HG02870 (cell line): ENCODE data around the gene ERAP2.
"Not testable (repeated sequence)": the region's sequence is repeated elsewhere in the genome, so short reads cannot be mapped to it uniquely, and the experiment has no call there.

ENCODE experiments used
- ATAC-seq: cut with Tn5 transposase; IDR thresholded peaks from one replicate; pipeline ENCODE4 v1.9.1; 2021; ENCODE audit warnings: mild to moderate bottlenecking, moderate library complexity; ENCODE audit not compliant: unreplicated experiment

Gene ERAP2

DNA sequence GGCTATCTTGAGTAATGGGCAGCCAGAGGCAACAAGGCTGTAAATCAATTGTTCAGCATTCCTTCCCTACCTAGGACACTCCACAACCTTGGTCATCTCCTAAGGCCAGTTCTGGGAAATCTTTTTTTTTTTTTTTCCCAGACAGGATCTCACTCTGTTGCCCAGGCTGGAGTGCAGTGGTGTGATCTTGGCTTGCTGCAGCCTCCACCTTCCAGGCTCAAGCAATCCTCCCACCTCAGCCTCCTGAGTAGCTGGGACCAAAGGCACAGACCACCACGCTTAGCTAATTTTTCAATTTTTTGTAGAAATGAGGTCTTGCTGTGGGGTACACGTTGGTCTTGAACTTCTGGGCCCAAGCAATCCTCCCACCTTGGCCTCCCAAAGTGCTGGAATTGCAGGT lies 54.7 kb downstream of the ERAP2 start:
- ATAC-seq, result not testable (repeated sequence)

DNA sequence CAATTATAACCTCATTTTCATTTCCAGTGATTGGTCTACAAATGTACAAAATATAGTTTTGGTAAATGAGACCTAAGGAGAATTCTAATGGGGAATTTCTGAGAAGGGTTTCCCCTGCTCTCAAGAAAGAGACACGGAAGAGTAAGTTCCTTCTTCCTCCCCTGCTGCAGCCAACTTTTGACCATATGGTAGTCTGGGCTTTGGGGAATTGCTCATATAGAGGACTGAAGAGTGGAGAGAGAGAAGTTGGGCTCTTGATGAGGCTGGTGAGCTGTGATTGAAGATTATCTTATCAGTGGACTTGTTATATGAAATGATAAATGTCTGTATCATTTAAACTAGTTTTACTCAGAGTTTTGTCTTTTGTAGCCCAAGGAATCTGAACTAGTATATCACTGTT lies 55.3 kb downstream of the ERAP2 start:
- ATAC-seq, result no peak

DNA sequence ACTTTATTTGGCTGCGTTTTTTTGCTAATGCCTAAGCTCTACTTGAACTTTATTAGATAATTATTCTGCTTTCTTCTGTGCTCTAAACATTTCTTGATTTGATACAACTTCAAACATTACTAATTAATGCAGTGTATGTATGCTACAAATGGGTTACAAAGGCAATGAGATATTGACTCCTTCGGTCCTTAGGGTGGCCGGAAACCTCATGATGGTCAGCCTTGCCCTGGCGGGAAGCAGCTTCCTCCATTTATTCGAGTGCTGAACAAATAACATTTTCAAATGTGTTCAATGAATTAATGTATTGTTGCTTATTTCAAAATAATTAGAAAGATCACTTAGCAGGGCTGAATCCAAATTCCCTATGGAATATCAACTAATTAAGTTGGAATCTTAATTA lies 55.7 kb downstream of the ERAP2 start:
- ATAC-seq, result no peak

DNA sequence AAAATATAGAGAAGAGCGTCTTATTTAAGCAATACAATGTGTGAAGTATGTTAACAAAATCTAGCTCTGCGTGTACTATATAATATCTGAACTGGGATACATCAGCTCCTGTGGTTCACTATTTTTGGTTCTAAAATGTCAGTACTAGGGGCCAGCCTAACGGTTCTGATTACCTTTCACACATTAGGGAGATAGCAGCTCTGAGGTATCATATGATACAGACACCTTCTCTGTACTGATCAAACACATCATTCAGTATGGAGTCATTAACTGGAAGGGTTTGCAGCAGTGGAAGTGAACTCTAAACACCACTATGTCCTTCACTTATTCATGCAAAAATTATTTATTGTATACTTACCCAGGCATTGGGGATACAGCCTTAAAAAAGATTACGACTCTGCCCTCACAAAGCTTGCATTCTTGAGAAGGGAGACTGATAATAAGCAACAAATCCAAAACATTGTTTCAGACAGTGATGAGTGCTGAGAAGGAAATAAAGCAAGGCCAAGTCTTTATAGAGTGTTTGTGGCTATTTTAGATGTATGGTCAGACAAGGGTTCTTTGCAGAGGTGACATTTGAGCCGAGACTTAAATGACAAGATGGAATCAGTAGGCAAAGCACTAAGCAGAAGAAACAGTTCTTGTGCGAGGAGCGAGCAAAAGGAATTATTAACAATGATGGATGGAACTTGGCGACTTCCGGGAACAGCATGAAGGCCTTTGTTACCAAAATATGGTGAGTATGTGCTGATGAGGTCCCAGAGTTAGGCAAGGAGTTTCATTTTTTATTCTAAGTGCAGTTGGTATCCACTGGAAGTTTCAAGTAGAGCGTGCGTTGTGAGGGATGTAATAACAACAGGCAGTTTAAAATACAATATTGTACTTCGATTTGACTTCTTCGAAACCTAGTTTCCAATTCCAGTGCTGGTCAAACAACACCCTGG lies 57.7 kb downstream of the ERAP2 start:
- ATAC-seq, result no peak

DNA sequence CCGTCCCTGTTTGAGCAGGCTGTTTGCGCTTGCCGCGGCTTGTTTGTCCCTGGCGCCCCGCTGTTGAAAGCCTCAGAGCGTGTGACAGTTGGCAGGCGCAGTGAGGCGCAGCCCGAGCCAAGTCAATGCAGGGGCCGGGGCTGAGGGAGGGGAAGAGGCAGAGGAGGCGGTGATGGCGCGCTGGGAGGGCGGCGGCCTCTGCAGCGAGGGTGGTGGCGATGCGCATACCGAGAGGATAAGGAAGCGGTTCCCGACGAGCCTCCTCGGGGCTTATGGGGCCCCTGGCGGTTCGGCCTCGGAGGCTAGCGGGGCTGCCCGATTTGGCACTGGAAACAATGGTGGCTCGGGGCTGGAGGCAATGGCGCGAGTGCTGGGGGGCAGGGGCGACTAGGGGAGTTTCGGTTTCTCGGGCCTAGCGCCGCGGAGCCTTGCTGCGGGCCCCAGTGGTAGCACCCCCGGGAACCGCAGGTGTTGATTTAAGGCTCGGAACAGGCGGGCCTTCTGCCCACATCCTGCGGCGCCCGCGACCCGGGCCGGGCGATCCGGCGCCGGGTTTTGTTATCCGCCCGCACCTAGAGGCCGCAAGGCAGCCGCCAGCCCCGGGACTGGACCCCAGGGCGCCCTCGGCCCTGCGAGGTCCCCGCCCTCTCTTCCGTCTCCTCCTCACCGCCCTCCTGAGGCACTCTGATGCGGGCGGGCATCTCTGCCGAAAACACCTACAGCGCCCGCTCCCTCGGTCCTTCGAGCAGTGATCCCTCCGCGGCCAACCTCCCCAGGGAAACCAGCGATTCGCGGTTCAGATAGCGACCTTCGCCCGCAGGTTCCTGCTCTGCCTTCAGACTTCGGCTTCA lies 58.6 kb downstream of the ERAP2 start:
- ATAC-seq, result peak; percentile 55

DNA sequence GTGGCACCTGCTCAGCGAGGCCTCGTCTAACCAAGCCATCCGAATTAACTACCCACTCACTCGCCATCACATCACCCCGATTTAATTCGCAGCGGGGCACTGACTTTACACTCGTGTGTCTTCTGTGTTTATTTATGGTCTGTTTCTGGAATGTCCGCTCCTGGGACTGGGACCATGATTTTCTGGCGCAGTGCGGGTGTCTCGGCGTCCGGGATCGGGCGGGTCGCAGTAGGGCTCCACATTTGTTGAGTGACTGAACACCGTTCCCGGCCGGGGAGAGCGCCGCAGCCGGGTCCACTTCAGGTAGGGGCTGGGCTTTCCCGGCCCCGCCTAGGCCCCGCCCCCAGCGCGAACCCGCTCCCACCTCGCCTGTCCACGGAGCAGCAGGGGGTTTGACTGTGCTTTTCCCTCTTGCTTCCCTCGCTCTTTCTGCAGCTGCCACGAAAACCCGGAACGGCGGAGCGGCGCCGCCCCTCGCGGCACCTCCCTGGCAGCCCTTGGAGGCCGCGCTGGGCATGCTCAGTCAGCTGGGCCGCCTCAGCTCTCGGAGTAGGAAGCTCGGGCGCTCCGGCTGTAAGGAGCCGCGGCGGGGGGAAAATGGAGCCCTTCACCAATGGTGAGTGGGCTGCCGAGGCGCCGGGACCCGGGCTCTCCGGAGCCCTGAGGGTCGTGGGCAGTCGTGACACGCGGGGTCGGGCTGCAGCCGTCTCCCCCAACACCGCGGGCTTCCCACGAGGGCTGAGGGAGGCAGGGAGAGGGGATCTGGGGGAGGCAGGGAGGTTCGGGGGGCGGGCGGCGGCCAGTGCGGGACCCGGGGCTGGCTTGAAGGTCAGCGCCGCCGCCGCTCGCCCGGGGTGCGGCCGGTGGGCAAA lies 59.5 kb downstream of the ERAP2 start, which contains the start of gene LNPEP:
Gene LNPEP, plus strand, starts transcription at position 522 of the 872 bp plus-strand sequence. Its CDS starts 76 bp downstream, at position 598.
- ATAC-seq, result peak; percentile 43

DNA sequence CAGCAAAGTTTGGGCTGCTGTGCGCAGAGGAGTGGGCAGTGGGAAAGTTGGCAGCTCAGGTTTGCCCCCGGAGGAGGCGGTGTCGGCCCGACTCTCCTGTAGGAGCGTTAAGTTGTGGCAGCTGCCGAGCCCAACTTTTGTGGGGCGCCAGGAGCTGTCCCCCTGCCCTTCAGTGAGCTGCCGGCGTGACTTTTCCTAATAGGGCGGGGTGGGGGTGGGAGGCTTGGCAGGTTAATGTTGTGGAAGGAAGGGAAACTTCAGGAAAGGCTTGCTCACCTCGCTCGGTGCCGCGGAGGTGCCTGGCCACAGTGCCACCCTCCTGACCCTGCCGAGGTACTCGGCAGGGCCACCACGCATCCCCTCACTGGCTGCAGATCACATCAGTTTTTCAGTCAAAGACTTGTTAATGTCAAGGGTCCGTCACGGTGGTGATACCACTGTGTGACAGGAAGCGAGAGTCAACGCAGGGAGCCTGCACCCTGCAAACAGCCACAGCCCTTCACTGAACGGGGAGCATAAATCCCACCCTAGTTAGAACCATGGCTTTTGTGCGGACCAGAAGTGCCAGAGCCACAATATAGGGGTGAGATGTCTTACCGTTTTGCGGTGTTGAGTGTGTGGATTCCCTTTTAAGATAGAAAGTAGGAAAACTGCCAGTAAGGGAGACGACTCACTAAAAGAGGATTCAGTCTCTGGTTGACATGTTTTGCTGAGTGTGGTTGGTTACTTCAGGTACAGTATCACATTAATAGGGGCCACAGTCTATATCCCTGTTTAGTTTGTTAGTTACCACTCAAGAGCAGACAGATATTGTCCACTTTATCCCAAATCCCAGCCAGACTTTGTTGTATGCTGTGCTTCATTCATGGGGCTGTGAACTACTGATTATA lies 60.4 kb downstream of the ERAP2 start:
- peak; percentile 21 for ATAC-seq

DNA sequence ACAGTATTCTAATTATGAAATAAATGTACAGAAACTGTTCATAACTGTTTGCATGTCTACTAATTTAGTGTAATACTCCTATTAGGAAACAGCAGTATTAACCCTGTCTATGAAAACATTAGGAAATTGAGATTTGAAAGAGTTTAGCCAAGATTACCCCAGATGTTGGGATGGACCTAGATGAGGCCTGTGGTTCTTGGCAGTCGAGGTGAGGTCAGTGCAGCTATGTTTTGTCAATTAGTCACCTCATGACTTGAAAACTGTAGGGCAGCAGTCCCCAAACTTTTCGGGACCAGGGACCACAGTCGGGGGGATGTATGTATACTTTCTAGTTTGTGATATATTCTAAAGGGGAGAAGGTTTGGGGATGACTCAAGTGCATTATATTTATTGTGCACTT lies 64.3 kb downstream of the ERAP2 start:
- no peak for ATAC-seq

DNA sequence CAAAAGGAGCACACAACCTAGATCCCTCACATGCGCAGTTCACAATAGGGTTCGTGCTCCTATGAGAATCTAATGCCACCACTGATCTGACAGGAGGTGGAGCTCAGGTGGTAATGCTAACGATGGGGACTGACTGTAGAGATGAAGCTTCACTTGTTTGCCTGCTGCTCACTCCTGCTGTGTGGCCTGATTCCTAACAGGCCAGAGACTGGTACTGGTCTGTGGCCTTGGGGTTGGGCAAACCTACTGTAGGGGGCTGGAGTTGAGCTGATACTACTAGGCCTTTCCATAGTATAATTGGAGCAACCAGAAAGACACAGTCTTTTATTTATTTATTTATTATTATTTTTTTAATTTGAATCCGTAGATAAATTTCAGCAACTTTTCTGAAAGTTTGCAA lies 64.8 kb downstream of the ERAP2 start:
- no peak for ATAC-seq

DNA sequence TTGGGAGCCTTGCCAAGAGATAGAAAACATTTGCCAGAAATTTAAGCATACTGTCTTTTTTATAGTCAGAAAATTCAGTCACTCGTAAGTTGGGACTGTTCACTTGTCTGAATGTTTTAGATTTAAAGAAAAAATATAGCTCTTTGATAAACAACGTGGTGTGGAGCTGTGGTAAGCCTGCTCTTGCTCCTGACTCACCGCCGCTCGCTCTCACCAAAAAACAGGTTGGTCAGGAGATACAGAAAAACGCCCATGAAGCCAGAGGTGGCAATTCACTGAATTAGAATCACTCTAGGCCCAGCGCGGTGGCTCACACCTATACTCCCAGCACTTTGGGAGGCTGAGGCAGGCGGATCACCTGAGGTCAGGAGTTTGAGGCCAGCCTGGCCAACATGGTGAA lies 65.8 kb downstream of the ERAP2 start:
- ATAC-seq, result no peak

DNA sequence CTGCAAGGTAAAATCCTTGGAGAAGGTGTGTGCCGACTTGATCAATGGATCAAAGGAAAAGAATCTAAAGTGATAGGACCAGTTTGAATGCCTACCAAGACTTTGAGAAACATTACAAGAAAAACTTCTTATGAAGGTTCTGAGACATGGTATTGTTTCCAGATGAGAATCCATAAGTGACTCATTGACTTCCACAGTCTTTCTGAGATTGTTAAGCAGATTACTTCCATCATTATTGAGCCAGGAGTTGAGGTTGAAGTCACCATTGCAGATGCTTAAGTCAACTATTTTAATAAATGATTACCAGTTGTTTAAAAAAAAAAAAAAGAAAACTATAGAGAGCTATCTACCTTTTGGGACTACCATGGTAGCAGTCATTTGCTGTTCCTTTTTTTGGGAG lies 66.6 kb downstream of the ERAP2 start:
- ATAC-seq, result no peak

DNA sequence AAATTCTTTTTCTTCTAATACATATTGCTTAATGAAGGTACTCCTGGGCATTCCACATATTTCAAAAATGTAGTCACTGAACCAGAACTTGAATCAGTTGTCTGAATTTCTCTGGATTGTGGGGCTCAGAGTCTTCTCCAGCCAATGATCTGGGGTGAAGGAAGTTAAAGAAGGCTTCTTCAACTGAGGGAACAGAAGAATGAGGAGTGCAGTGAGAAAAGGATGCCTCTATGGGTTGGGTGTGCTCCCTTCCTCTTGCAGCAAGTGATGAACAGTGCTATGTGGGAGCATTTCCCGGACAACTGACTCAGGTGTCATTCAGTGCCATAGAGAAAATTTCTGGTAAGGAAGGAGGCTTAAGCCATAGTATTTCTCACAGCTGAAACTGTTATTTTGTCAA lies 67.5 kb downstream of the ERAP2 start:
- ATAC-seq, result no peak

DNA sequence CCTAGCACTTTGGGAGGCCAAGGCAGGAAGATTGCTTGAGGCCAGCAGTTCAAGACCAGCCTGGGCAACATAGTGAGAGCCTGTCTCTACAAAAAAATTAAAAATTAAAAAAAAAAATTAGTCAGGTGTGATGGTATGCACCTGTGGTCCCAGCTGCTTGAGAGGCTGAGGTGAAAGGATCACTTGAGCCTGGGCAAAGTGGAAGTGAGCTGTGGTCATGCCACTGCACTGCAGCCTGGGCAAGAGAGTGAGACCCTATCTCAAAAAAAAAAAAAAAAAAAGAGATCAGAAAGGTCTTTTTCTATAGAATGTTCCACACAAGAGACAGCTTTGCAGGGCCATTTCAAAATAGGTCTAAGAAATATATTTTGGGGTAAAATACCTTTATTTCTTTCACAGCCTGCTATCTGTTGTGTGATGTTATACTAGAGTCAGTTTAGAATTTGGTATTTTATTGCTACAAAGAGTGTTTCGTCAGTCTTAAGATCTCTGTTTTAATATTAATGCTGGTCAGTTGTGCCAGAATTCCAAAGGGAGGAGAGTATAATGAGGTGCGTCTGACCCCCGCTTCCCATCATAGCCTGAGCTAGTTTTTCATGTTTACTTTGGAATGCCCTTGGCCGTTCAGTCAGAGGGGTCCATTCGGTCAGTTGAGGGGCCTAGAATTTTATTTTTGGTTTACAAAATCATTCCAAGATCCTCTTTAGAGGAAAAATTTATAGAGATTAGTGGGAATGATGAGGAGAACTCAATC lies 69.0 kb downstream of the ERAP2 start:
- ATAC-seq, result no peak

DNA sequence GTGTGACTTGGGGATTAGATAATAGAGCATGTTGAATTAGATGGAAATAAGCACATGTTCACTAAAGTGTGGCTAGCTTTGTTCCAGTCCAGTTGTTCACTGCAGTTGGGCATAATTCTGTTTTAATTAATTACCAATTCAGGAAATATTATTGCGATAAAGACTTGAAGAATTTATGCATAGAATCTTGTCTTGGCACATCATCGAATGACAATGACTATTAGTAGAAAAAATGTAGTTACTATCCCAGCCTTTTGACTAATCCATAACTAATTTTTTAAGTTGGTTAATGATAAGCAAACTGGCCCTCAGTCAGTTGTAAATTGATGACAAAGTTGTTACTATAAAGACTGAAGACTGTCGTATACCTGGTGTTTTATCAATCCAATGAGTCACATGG lies 70.1 kb downstream of the ERAP2 start:
- no peak for ATAC-seq

DNA sequence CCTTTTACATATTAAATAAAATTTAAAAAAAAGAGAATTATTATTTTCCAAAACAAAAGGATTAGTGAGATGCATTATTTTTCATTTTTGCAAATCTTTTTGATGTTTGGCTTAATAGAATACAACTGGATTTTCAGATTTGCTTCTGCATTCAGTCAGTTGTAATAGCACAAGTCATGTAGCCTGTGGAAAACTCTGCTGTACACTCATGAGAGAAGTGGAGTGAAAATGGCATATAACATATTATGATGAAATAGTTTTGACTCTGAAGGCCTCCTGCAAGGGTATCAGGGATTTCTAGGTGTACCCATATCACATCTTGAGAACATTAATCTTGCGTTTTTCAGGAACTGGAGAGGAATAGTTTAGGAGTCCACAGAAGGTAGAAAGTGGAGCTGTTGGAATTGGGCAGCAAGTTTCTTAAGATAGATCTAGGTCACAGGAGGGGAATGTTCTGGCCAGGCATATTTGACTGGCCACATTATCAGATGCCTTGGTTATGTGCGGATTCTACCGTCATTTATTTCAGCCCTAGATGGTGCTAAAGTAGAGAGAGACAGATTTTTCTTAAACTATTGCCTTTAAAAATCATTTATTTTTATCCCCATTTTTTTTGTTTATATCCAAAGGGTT lies 75.9 kb downstream of the ERAP2 start:
- ATAC-seq, result no peak

DNA sequence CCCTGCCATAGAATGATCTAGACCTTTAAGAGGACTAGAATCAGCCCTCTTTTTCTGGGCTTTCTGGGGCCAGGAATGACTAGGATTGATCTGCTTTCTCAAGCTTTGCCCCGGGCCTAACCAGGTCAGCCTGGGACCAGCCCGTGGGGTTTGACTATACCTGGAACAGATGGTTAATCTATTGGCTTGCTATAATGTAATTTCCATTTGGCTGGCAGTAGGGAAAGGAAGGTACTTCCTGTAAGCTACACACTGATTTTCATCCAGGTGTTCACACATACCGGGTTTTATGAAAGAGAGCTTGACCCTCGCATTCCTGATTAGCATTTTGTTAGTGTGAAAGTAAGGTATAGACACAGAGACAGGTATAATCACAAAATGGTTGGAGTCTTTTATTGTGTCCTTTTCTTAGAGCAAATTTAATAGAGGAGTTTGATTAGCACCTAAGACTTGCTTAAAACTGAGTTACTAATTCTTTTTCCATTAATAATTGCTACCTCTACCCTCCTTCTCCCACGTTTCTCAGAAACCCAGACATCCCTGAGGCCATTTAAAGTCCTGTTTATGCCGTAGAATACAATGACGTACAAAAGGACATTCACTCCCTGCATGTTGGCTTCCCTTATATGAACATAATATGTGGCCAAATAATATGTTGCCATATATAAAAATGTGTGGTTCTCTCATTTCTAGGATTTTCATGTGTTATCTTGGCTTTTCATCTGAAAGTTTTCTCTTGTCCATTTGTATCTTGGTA lies 76.9 kb downstream of the ERAP2 start:
- no peak for ATAC-seq

DNA sequence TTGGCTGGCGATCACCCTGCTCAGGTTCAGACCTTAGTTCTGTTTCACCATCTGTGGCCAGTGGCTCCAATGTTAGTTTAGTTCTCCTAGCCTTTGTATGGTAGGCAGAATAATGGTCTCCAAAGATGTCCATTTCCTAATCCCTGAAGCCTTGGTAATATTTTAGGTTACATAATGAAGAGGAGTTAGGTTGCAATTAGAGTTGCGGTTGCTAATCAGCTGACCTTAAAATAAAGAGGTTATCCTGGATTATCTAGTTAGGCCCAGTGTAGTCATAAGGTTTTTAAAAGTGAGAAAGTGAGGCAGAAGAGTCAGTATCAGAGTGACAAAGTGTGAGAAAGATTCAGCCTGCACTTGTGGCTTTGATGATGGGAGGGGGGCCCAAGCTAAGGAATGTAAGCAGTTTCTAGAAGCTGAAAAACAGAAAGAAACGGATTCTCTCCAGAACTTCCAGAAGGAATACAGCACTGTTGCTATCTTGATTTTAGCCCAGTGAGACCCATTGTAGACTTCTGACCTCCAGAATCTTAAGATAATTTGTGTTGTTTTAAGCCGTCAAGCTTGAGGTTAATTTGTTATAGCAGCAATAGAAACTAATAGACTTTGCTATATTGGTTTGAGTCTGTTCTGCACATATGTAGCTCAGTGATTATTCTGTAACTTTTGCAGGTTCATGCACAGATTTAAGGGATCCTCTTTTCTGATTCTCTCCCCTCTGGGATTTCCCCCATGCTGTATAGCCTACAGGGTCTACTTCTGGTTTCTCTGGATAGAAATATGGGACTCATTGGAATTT lies 81.2 kb downstream of the ERAP2 start:
- ATAC-seq, result peak; percentile 62
